Measurements from ENCODE around the gene ACP2. TPM values are rescaled to one million over a fixed set of nuclear protein-coding genes. Genes with fewer than 3 reads are reported as not detected.

The ACP2 gene
- total RNA-seq, 1 donor from 2014 or later: 42.2 TPM

DNA sequence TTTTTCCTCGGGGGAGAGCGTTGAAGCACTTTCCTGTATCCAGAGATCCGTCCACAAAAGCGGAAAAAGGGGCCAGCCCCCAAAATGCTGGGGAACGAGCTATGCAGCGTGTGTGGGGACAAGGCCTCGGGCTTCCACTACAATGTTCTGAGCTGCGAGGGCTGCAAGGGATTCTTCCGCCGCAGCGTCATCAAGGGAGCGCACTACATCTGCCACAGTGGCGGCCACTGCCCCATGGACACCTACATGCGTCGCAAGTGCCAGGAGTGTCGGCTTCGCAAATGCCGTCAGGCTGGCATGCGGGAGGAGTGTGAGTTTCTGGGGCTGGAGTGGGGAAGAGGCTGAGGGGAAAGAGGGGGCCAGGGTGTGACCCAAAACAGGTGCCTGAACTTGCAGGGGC is 11.8 kb upstream of the ACP2 start:
- H3K4me3 Mint-ChIP-seq: no peak overlapping the region
- H3K36me3 Mint-ChIP-seq: no peaks in the 10 kb centered on the region
- H3K27ac Mint-ChIP-seq: no peak overlapping the region
- H3K9me3 Mint-ChIP-seq: no peaks in the 10 kb centered on the region
- no peaks in the 10 kb centered on the region for H3K27me3 Mint-ChIP-seq
- no peak for TF ChIP-seq CTCF (conservative IDR thresholded peaks at IDR 0.05)
- peaks cover 20% of the 10 kb centered on the region for H3K4me1 Mint-ChIP-seq (ENCODE audit: unreplicated experiment)
- no peak for DNase-seq (ENCODE audit: extremely low spot score, unreplicated experiment)

DNA sequence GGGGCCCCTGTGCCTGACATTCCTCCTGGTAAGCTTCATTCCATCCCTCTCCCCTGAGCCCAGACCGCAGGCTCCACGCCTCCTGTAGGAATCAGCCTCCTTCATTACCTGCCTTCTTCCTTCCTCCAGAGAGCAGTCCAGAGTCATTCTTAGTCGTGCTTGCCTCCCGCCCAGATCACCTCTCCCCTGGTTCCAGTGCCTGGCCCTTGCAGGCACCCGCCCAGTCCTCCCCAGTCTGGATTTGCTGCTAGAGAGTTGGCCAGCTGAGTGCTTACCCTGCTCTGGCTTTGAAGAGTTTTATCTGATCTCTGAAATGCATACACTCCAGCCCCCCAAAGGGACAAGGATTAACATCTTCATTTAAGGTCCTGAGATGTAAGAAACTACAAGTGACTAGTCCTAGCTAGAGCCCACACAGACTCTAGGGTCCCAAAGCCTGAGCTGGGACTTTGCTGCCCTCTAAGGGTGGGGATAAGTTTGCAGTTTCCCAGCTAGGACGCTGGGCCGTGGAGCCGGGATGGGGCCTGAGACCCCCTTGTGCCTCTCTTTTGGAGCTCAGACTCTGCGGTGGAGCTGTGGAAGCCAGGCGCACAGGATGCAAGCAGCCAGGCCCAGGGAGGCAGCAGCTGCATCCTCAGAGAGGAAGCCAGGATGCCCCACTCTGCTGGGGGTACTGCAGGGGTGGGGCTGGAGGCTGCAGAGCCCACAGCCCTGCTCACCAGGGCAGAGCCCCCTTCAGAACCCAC is 10.8 kb upstream of the ACP2 start:
- Mint-ChIP-seq H3K4me1 (ENCODE audit: unreplicated experiment) (peaks cover 24% of the 10 kb centered on the region), H3K36me3 (no peaks in the 10 kb centered on the region), H3K4me3 (peak overlapping the region; percentile 11), H3K27ac (peak overlapping the region; percentile 67), H3K27me3 (no peaks in the 10 kb centered on the region), H3K9me3 (no peaks in the 10 kb centered on the region)
- TF ChIP-seq CTCF (conservative IDR thresholded peaks at IDR 0.05): peak; percentile 73
- no peak for DNase-seq (ENCODE audit: extremely low spot score, unreplicated experiment)

GRCh38 chr11:47258317-47258902 is 9.8 kb upstream of the ACP2 start:
- peaks cover 32% of the 10 kb centered on the region for H3K4me1 Mint-ChIP-seq (ENCODE audit: unreplicated experiment)
- no peaks in the 10 kb centered on the region for H3K9me3 Mint-ChIP-seq
- H3K27me3 Mint-ChIP-seq: no peaks in the 10 kb centered on the region
- no peak for TF ChIP-seq CTCF (conservative IDR thresholded peaks at IDR 0.05)
- no peaks in the 10 kb centered on the region for H3K36me3 Mint-ChIP-seq
- H3K27ac Mint-ChIP-seq: peak overlapping the region; percentile 59
- peak overlapping the region; percentile 44 for H3K4me3 Mint-ChIP-seq
- DNase-seq (ENCODE audit: extremely low spot score, unreplicated experiment): no peak

DNA sequence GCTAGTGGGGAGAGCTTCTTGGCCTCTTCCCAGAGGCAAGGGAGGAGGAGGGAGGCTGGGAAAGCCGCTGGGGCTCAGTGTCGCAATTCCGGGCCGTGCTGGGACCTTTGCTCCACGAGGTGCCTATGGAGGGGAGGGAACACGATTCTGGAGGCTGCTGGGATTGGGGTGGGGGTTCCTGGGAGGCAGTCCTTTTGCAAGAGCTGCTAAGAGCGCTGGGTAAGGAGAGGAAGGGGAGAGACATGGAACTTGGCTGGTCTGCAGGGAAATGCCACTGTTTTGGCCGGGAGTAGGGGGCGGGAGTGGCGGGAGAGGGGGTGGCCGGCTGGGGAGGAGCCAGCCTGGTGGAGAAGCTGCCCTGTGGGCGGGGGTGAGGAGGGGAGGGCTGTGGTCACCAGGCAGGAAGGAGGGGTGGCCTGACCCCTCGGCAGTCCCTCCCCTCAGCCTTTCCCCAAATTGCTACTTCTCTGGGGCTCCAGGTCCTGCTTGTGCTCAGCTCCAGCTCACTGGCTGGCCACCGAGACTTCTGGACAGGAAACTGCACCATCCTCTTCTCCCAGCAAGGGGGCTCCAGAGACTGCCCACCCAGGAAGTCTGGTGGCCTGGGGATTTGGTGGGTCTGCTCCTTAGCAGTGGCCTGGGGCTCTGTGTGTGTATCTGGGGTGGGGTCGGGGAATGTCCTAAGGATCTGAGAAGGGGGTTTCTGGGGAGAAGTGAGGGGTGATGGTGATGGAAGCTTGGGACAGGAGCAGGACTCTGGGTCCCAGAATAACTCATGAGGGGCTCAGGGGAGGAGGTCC is 9.1 kb upstream of the ACP2 start, which contains the start of gene NR1H3:
TSS of gene NR1H3 (plus strand) at position 480 of the 800 bp plus-strand sequence. CDS start 1,221 bp downstream, outside the sequence.
- no peaks in the 10 kb centered on the region for H3K9me3 Mint-ChIP-seq
- peak within 1 kb of the TSS; percentile 70 for H3K4me3 Mint-ChIP-seq
- H3K36me3 Mint-ChIP-seq: no peaks in the 10 kb centered on the region
- H3K4me1 Mint-ChIP-seq (ENCODE audit: unreplicated experiment): peaks cover 35% of the 10 kb centered on the region
- no peak for DNase-seq (ENCODE audit: extremely low spot score, unreplicated experiment)
- peak; percentile 75 for TF ChIP-seq CTCF (conservative IDR thresholded peaks at IDR 0.05)
- H3K27ac Mint-ChIP-seq: peak within 1 kb of the TSS; percentile 59
- no peaks in the 10 kb centered on the region for H3K27me3 Mint-ChIP-seq

GRCh38 chr11:47257177-47257516 is 8.5 kb upstream of the ACP2 start:
- Mint-ChIP-seq H3K36me3 (no peaks in the 10 kb centered on the region), H3K9me3 (no peaks in the 10 kb centered on the region), H3K27ac (peak overlapping the region; percentile 41), H3K27me3 (no peaks in the 10 kb centered on the region), H3K4me3 (peak overlapping the region; percentile 70), H3K4me1 (ENCODE audit: unreplicated experiment) (peaks cover 35% of the 10 kb centered on the region)
- no peak for DNase-seq (ENCODE audit: extremely low spot score, unreplicated experiment)
- no peak for TF ChIP-seq CTCF (conservative IDR thresholded peaks at IDR 0.05)

Measured in type B pancreatic cell (in vitro differentiated cells).